H9 (cell line): ENCODE data around the gene COQ7. TPM values are rescaled to one million over a fixed set of nuclear protein-coding genes. Genes with fewer than 3 reads are reported as not detected.

Experiments
- DNase-seq: peaks from one replicate; pipeline ENCODE4 v3.0.0-alpha.2; 2017
- H2AFZ ChIP-seq: one replicate; pipeline ENCODE4 v1.6.1; 2013; ENCODE audit warnings: mild to moderate bottlenecking, low read length, control low read depth, moderate library complexity
- H2AK5ac ChIP-seq: 2 replicates; pipeline ENCODE4 v1.6.1; 2013; ENCODE audit warnings: low read length, control low read depth, mixed read lengths; ENCODE audit not compliant: insufficient read length
- H2BK120ac ChIP-seq: one replicate; pipeline ENCODE4 v1.6.1; 2013; ENCODE audit warnings: low read depth, mild to moderate bottlenecking, low read length, control low read depth, inconsistent platforms; ENCODE audit not compliant: poor library complexity, severe bottlenecking
- H2BK12ac ChIP-seq: 2 replicates; pipeline ENCODE4 v1.6.1; 2013; ENCODE audit warnings: low read length, control low read depth, mixed read lengths, low read depth; ENCODE audit not compliant: insufficient read length
- H2BK15ac ChIP-seq: 2 replicates; pipeline ENCODE4 v1.6.1; 2013; ENCODE audit warnings: low read depth, low read length, control low read depth
- H2BK20ac ChIP-seq: one replicate; pipeline ENCODE4 v1.6.1; 2013; ENCODE audit warnings: low read depth, mild to moderate bottlenecking, low read length, control low read depth, inconsistent platforms; ENCODE audit not compliant: poor library complexity, severe bottlenecking
- H2BK5ac ChIP-seq: 2 replicates; pipeline ENCODE4 v1.6.1; 2013; ENCODE audit warnings: low read length, control low read depth, mixed read lengths; ENCODE audit not compliant: insufficient read length
- H3K14ac ChIP-seq: 2 replicates; pipeline ENCODE4 v1.6.1; 2013; ENCODE audit warnings: low read length, control low read depth; ENCODE audit not compliant: insufficient read depth
- H3K18ac ChIP-seq: 2 replicates; pipeline ENCODE4 v1.6.1; 2013; ENCODE audit warnings: low read depth, mild to moderate bottlenecking, mixed read lengths, low read length, control low read depth; ENCODE audit not compliant: insufficient read length
- H3K23ac ChIP-seq: 2 replicates; pipeline ENCODE4 v1.6.1; 2013; ENCODE audit warnings: low read length, control low read depth, mixed read lengths, low read depth; ENCODE audit not compliant: insufficient read length
- H3K23me2 ChIP-seq: 2 replicates; pipeline ENCODE4 v1.6.1; 2013; ENCODE audit warnings: low read depth, mild to moderate bottlenecking, mixed read lengths, low read length, control low read depth; ENCODE audit not compliant: insufficient read length, poor library complexity, severe bottlenecking
- H3K27ac ChIP-seq: 2 replicates; pipeline ENCODE4 v1.5.1; 2013; ENCODE audit warnings: low read length, control low read depth, mixed read lengths, low read depth; ENCODE audit not compliant: insufficient read length
- H3K27me3 ChIP-seq: 2 replicates; pipeline ENCODE4 v1.6.1; 2013; ENCODE audit warnings: low read length, control low read depth, inconsistent platforms; ENCODE audit not compliant: insufficient read depth
- H3K4ac ChIP-seq: 2 replicates; pipeline ENCODE4 v1.6.1; 2013; ENCODE audit warnings: low read depth, mild to moderate bottlenecking, control low read depth, inconsistent platforms, low read length, moderate library complexity
- H3K4me1 ChIP-seq: 2 replicates; pipeline ENCODE4 v1.6.1; 2013; ENCODE audit warnings: low read length, control low read depth, inconsistent platforms; ENCODE audit not compliant: insufficient read depth
- H3K4me2 ChIP-seq: 2 replicates; pipeline ENCODE4 v1.6.1; 2013; ENCODE audit warnings: low read length, control low read depth, mixed read lengths; ENCODE audit not compliant: insufficient read length, insufficient read depth
- H3K56ac ChIP-seq: 2 replicates; pipeline ENCODE4 v1.6.1; 2013; ENCODE audit warnings: low read depth, mild to moderate bottlenecking, mixed read lengths, low read length, control low read depth; ENCODE audit not compliant: insufficient read length
- H3K79me1 ChIP-seq: 2 replicates; pipeline ENCODE4 v1.6.1; 2013; ENCODE audit warnings: low read depth, mild to moderate bottlenecking, moderate library complexity, low read length, control low read depth, inconsistent platforms; ENCODE audit not compliant: insufficient read depth, poor library complexity, severe bottlenecking
- H3K79me2 ChIP-seq: 2 replicates; pipeline ENCODE4 v1.6.1; 2013; ENCODE audit warnings: low read length, control low read depth, inconsistent platforms; ENCODE audit not compliant: insufficient read depth
- H3K9ac ChIP-seq: 2 replicates; pipeline ENCODE4 v1.6.1; 2013; ENCODE audit warnings: low read length, control low read depth, mixed read lengths; ENCODE audit not compliant: insufficient read length; ENCODE audit errors: extremely low read depth
- H3K9me3 ChIP-seq: one replicate; pipeline ENCODE4 v1.6.1; 2013; ENCODE audit warnings: low read depth, low read length, inconsistent platforms; ENCODE audit not compliant: control insufficient read depth
- H3T11ph ChIP-seq: one replicate; pipeline ENCODE4 v1.6.1; 2013; ENCODE audit warnings: mild to moderate bottlenecking, low read length, control low read depth, inconsistent platforms
- H4K20me1 ChIP-seq: one replicate; pipeline ENCODE4 v1.6.1; 2013; ENCODE audit not compliant: control insufficient read depth, insufficient read length, insufficient read depth
- H4K5ac ChIP-seq: 2 replicates; pipeline ENCODE4 v1.6.1; 2013; ENCODE audit warnings: low read depth, mild to moderate bottlenecking, mixed read lengths, low read length, control low read depth; ENCODE audit not compliant: insufficient read length
- H4K8ac ChIP-seq: replicated peaks from 2 replicates; pipeline ENCODE4 v1.6.1; 2013; ENCODE audit warnings: low read length, control low read depth, mixed read lengths, low read depth; ENCODE audit not compliant: insufficient read length
- H4K91ac ChIP-seq: 2 replicates; pipeline ENCODE4 v1.6.1; 2013; ENCODE audit warnings: low read depth, mild to moderate bottlenecking, moderate library complexity, mixed read lengths, low read length, control low read depth; ENCODE audit not compliant: insufficient read length
- H3K27ac Mint-ChIP-seq, 3 experiments: 2 replicates in 2 of 3; 3 replicates in 1 of 3; pipeline ENCODE4 v1.8.0; 2020 to 2021; ENCODE audit warnings: mixed read lengths in 3 of 3, mild to moderate bottlenecking in 1 of 3, moderate library complexity in 1 of 3
- H3K27me3 Mint-ChIP-seq: 2 replicates; pipeline ENCODE4 v1.8.0; 2021; ENCODE audit warnings: low read depth, mild to moderate bottlenecking, moderate library complexity, mixed read lengths
- H3K36me3 Mint-ChIP-seq, 3 experiments: 2 replicates in 2 of 3; 3 replicates in 1 of 3; pipeline ENCODE4 v1.8.0; 2020 to 2021; ENCODE audit warnings: low read depth in 3 of 3, mixed read lengths in 3 of 3; ENCODE audit not compliant: insufficient read depth in 1 of 3
- H3K4me1 Mint-ChIP-seq, 2 experiments: 2 replicates each; pipeline ENCODE4 v1.8.0; 2020; ENCODE audit warnings: mixed read lengths in 2 of 2
- H3K4me3 Mint-ChIP-seq, 2 experiments: 2 replicates in 1 of 2; 3 replicates in 1 of 2; pipeline ENCODE4 v1.8.0; 2020 to 2021; ENCODE audit warnings: mild to moderate bottlenecking in 2 of 2, mixed read lengths in 2 of 2, moderate library complexity in 1 of 2
- H3K9me3 Mint-ChIP-seq, 2 experiments: 2 replicates in 1 of 2; 3 replicates in 1 of 2; pipeline ENCODE4 v1.8.0; 2020; ENCODE audit warnings: mild to moderate bottlenecking in 2 of 2, mixed read lengths in 2 of 2, moderate library complexity in 1 of 2
- WGBS: extraction: QIAGEN DNeasy Blood & Tissue Kit; methylation state at CpG from one replicate; pipeline ENCODE4 v1.1.7; 2013; ENCODE audit warnings: missing lambda C conversion rate, low lambda C conversion rate, mixed read lengths; ENCODE audit not compliant: insufficient read length; ENCODE audit errors: extremely low coverage; 5-methylcytosine and 5-hydroxymethylcytosine counted together
- total RNA-seq: library from RNA; stranded (reverse); gene quantifications from 2 replicates; pipeline ENCODE4 v1.2.1, GENCODE V29; 2021
- TF ChIP-seq, protein P1 (sequence below): fragments of 200-600 bp; sonication (generic); conservative IDR thresholded peaks from 3 replicates; pipeline ENCODE4 v1.8.0; 2021; ENCODE audit warnings: antibody characterized with exemption, mild to moderate bottlenecking

COQ7 gene
- total RNA-seq, 1 experiment from 2014 or later, result 29.6 TPM

DNA sequence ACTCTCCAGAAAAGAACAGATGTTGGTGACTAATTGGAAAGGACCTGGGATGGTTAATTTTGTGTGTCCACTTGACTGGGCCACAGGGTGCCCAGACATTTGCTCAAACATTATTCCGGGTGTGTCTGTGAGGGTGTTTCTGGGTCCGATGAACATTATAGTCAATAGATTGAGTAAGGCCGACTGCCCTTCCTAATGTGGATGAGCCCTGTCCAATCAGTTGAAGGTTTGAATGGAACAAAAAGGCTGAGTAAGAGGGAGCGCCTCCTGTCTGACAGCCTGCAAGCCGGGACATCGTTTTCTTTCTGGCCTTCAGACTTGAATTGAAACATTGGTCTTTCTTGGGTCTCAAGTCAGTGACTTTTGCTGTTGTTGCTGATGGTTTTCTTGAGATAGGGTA lies 23.5 kb downstream of the COQ7 start:
- DNase-seq, result no peak
- no peak overlapping the region for H3K18ac ChIP-seq
- no peaks in the 10 kb centered on the region for H3K27me3 ChIP-seq
- H3K27ac ChIP-seq, result no peak overlapping the region
- Mint-ChIP-seq H3K4me3 (no peak overlapping the region), H3K4me1 (peaks cover 9 to 10% of the 10 kb centered on the region in 2 experiments; a peak in 3 of 4 replicates), H3K27ac (no peak overlapping the region), H3K36me3 (no peaks in the 10 kb centered on the region), H3K27me3 (peaks cover 9% of the 10 kb centered on the region), H3K9me3 (0 out of 5 replicates have a peak, but pooled peaks cover 0 to 2% of the 10 kb centered on the region in 2 experiments)
- H3K23ac ChIP-seq, result no peak overlapping the region
- WGBS, result no CpG with 5 or more reads among the region's 6 CpGs
- H3T11ph ChIP-seq, result no peak overlapping the region
- H3K9ac ChIP-seq, result no peak overlapping the region
- H2BK20ac ChIP-seq, result no peak overlapping the region
- H3K14ac ChIP-seq, result no peak overlapping the region
- H2AK5ac ChIP-seq, result no peak overlapping the region
- no peak overlapping the region for H4K5ac ChIP-seq
- TF ChIP-seq, protein P1, sequence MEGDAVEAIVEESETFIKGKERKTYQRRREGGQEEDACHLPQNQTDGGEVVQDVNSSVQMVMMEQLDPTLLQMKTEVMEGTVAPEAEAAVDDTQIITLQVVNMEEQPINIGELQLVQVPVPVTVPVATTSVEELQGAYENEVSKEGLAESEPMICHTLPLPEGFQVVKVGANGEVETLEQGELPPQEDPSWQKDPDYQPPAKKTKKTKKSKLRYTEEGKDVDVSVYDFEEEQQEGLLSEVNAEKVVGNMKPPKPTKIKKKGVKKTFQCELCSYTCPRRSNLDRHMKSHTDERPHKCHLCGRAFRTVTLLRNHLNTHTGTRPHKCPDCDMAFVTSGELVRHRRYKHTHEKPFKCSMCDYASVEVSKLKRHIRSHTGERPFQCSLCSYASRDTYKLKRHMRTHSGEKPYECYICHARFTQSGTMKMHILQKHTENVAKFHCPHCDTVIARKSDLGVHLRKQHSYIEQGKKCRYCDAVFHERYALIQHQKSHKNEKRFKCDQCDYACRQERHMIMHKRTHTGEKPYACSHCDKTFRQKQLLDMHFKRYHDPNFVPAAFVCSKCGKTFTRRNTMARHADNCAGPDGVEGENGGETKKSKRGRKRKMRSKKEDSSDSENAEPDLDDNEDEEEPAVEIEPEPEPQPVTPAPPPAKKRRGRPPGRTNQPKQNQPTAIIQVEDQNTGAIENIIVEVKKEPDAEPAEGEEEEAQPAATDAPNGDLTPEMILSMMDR, result no peak
- no peak overlapping the region for H2AFZ ChIP-seq
- no peak overlapping the region for H3K56ac ChIP-seq
- no peaks in the 10 kb centered on the region for H3K4me1 ChIP-seq
- H3K4ac ChIP-seq, result no peak overlapping the region
- H4K8ac ChIP-seq, result no peak overlapping the region
- H2BK120ac ChIP-seq, result no peak overlapping the region
- H3K23me2 ChIP-seq, result no peaks in the 10 kb centered on the region
- H4K20me1 ChIP-seq, result no peaks in the 10 kb centered on the region
- no peak overlapping the region for H4K91ac ChIP-seq
- no peak overlapping the region for H2BK12ac ChIP-seq
- no peak overlapping the region for H2BK15ac ChIP-seq
- no peaks in the 10 kb centered on the region for H3K9me3 ChIP-seq
- no peak overlapping the region for H3K4me2 ChIP-seq
- H2BK5ac ChIP-seq, result no peak overlapping the region
- no peaks in the 10 kb centered on the region for H3K79me1 ChIP-seq
- no peaks in the 10 kb centered on the region for H3K79me2 ChIP-seq
